Activated naive CD4-positive, alpha-beta T cell (primary cell): ENCODE data around the gene SEL1L2.

Source experiments
- DNase-seq, 4 experiments: peaks; one replicate each; lab custom pipeline; 2025; lab: John Stamatoyannopoulos, UW

Gene SEL1L2

GRCh38 chr20:13930281-13930680 lies 60.1 kb downstream of the SEL1L2 start:
- DNase-seq, result no peak

- no peak for DNase-seq
Observed at GRCh38 chr20:13929836-13930235, 60.6 kb downstream of the SEL1L2 start.

- no peak for DNase-seq
Observed at GRCh38 chr20:13928901-13929300, 61.5 kb downstream of the SEL1L2 start.

- no peak for DNase-seq
Observed at GRCh38 chr20:13927171-13927570, 63.2 kb downstream of the SEL1L2 start.

- no peak for DNase-seq
Observed at GRCh38 chr20:13922241-13922640, 68.2 kb downstream of the SEL1L2 start.

GRCh38 chr20:13915284-13915683 lies 75.1 kb downstream of the SEL1L2 start:
- no peak for DNase-seq

- no peak for DNase-seq
Observed at GRCh38 chr20:13913572-13913971, 76.8 kb downstream of the SEL1L2 start.

GRCh38 chr20:13913131-13913530 lies 77.3 kb downstream of the SEL1L2 start:
- DNase-seq, result no peak

- DNase-seq, result no peak
Observed at GRCh38 chr20:13910492-13910891, 79.9 kb downstream of the SEL1L2 start.

GRCh38 chr20:13909067-13909466 lies 81.3 kb downstream of the SEL1L2 start:
- no peak for DNase-seq

- DNase-seq, result no peak
Observed at GRCh38 chr20:13904766-13905165, 85.6 kb downstream of the SEL1L2 start.

- DNase-seq, result no peak
Observed at GRCh38 chr20:13900496-13900895, 89.9 kb downstream of the SEL1L2 start.

GRCh38 chr20:13898012-13898612 lies 92.3 kb downstream of the SEL1L2 start:
- no peak for DNase-seq

- DNase-seq, result no peak
Observed at GRCh38 chr20:13891575-13891974, 98.8 kb downstream of the SEL1L2 start.

GRCh38 chr20:13884803-13885202 lies 105.6 kb downstream of the SEL1L2 start:
- DNase-seq, result no peak

- DNase-seq, result no peak
Observed at GRCh38 chr20:13883425-13883824, 107.0 kb downstream of the SEL1L2 start.

- no peak for DNase-seq
Observed at GRCh38 chr20:13878566-13878965, 111.8 kb downstream of the SEL1L2 start.

GRCh38 chr20:13877793-13878192 lies 112.6 kb downstream of the SEL1L2 start:
- DNase-seq, result no peak

GRCh38 chr20:13875265-13875811 lies 115.1 kb downstream of the SEL1L2 start:
- DNase-seq, result no peak

GRCh38 chr20:13874394-13875157 lies 115.8 kb downstream of the SEL1L2 start:
- no peak for DNase-seq

GRCh38 chr20:13873831-13874230 lies 116.6 kb downstream of the SEL1L2 start:
- no peak for DNase-seq

GRCh38 chr20:13870170-13870748 lies 120.2 kb downstream of the SEL1L2 start:
- no peak for DNase-seq

GRCh38 chr20:13868331-13868730 lies 122.1 kb downstream of the SEL1L2 start:
- no peak for DNase-seq
